ENCODE data around the gene MAPK7.

The MAPK7 gene

GRCh38 chr17:19343256-19343630 is 35.1 kb upstream of the MAPK7 start:
- no peak for DNase-seq (ENCODE audit: low read depth)
- TF ChIP-seq, protein P1, sequence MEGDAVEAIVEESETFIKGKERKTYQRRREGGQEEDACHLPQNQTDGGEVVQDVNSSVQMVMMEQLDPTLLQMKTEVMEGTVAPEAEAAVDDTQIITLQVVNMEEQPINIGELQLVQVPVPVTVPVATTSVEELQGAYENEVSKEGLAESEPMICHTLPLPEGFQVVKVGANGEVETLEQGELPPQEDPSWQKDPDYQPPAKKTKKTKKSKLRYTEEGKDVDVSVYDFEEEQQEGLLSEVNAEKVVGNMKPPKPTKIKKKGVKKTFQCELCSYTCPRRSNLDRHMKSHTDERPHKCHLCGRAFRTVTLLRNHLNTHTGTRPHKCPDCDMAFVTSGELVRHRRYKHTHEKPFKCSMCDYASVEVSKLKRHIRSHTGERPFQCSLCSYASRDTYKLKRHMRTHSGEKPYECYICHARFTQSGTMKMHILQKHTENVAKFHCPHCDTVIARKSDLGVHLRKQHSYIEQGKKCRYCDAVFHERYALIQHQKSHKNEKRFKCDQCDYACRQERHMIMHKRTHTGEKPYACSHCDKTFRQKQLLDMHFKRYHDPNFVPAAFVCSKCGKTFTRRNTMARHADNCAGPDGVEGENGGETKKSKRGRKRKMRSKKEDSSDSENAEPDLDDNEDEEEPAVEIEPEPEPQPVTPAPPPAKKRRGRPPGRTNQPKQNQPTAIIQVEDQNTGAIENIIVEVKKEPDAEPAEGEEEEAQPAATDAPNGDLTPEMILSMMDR (IDR thresholded peaks at IDR 0.05; ENCODE audit: control insufficient read depth, extremely low read depth, insufficient read depth): no peak

GRCh38 chr17:19343671-19344151 is 34.6 kb upstream of the MAPK7 start:
- TF ChIP-seq, protein P1 (IDR thresholded peaks at IDR 0.05; ENCODE audit: control insufficient read depth, extremely low read depth, insufficient read depth): no peak
- no peak for DNase-seq (ENCODE audit: low read depth)

More at GRCh38 chr17:19343256-19343630, 35.1 kb upstream of the MAPK7 start:
- no peak overlapping the region for H3K4me3 ChIP-seq (ENCODE audit: low read depth, low read length)

DNA sequence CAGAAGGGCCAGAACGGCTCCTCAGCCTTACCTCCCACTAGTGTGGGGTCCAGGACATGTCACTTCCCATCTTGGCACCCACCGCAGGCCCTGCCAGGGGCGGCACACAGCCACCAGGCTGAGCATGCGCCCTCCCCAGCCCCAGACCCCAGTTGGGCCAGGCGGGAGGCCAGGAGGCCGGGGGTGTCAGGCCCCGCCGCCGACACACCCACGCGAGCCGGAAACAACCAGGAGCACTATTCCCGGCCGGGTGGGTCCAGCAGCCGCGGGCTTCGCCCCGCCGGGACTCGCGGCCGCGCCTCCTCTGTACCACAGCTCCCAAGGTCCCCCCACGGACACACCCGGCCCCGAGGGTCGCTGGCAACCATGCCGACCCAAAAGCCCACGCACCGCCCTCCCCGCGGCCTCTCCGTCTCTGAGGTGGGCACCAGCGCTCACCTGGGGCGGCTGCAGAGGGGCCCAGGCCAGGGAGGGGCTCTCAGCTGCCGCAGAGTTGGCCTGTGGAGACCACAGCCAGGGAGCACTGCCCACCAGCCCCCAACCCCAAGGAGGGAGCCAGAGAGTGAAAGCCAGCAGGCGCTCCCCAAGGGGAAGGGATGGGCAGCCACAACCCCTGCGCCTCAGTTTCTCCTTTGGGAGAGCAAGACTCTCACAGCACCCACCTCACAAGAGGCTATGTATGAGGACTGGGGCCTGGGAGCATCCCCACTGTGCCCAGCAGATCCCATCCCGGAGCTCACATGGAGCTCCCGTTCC is 33.8 kb upstream of the MAPK7 start:
- no peak for DNase-seq (ENCODE audit: low read depth)
- TF ChIP-seq, protein P1 (IDR thresholded peaks at IDR 0.05; ENCODE audit: control insufficient read depth, extremely low read depth, insufficient read depth): no peak
- H3K4me3 ChIP-seq (ENCODE audit: low read depth, low read length): no peak overlapping the region

More at GRCh38 chr17:19343671-19344151, 34.6 kb upstream of the MAPK7 start:
- no peak overlapping the region for H3K4me3 ChIP-seq (ENCODE audit: low read depth, low read length)

DNA sequence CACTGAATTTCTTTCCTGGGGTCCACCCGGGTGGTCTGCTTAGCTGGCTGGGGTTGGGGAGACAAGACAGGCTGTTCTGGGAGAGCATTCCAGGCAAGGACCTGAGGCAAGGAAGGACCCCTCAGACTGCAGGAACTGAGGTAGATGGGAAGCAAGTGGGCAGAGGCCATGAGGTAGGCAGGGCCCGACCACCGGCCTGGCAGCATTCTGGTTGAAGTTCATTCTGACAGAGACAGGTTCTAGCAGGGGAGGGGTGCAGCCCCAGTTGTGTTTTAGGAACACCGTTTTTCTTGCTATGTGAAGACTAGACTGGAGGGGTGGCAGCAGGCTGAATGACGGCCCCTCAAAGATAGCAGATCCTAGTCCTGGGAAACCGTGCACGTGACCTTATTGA is 33.2 kb upstream of the MAPK7 start:
- TF ChIP-seq, protein P1 (IDR thresholded peaks at IDR 0.05; ENCODE audit: control insufficient read depth, extremely low read depth, insufficient read depth): no peak
- H3K4me3 ChIP-seq (ENCODE audit: low read depth, low read length): no peak overlapping the region

DNA sequence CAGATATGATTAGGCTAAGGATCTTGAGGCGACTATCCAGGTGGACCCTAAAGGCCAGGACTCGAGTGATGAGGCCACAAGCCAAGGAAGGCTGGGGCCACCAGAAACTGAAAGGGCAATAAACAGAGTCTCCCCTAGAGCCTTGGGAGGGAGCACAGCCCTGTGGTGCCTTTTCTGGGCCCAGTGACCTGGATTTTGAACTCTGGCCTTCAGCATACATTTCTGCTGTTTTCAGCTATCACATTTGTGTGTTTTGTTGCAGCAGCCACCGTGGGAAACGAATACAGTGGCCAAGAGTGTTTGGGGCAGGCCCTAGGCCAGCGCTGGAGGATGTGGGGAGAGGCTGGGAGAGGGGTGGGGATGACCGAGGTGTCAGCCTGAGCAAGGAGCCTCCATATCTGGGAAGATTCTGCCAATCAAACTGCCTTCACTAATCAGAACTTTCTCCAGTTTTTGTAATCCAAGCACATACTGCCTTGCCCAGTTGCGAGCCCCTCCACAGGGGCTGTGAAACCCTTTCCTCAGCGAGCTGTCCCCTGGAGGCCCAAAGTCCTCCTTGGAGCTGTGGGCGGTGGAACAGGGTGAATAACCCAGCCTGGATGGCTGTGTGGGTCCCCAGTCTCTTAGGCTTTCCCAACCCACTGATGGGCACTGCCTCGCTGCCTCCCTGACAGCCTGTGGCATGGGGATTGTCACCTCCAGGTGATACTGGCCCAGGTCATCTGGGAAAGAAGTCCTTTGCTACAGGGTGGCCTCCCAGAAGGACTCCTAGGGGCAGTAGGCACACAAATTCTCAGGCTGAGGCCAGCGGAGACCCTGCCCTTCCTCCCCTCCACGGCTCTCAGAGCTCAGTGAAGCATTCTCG is 32.6 kb upstream of the MAPK7 start:
- H3K4me3 ChIP-seq (ENCODE audit: low read depth, low read length): no peak overlapping the region
- no peak for DNase-seq (ENCODE audit: low read depth)
- TF ChIP-seq, protein P1 (IDR thresholded peaks at IDR 0.05; ENCODE audit: control insufficient read depth, extremely low read depth, insufficient read depth): no peak

More for the DNA sequence above, 33.2 kb upstream of the MAPK7 start:
- DNase-seq (ENCODE audit: low read depth): no peak

DNA sequence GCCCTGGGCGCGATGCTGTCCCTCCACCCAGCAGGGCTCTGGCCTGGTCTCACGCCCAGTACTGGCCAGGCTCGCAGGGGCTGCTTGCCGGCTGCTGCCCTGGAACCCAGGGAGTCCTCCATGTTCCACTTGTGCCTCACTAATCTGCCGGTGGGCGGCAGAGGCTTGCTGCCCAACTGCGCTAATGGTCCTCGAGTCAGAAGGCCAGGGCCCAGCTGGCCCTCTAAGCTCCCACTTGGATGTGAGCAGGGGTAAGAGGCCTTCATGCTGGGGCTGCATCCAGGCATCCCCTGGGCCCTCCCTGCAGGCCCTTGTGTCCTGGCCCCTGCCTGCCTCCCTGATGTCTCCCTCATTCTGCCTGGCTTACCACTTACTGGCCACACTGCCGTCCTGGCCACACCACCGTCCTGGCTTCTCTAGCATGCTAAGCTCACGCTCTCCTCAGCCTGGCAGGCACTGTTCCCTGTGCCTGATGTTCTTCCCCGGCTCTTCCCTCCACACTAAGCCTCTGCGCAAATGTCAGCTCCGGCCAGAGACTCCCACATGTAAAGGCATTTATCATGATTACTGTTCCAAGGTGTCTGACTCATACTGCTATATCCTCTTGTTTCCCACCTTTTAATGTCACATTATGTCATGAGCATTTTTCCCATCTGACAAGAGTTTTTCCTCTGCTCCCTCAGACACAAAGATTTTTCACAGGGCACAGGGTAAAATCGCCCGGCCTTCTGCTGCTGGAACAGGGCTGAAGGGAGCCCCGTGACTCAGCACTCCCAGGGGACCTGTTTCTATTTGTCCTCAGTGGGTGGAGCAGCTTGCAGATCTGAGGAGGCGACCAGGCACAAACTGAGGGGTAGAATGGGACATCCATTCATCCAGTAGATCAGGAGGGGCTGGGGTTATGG is 31.7 kb upstream of the MAPK7 start:
- no peak overlapping the region for H3K4me3 ChIP-seq (ENCODE audit: low read depth, low read length)
- TF ChIP-seq, protein P1 (IDR thresholded peaks at IDR 0.05; ENCODE audit: control insufficient read depth, extremely low read depth, insufficient read depth): no peak
- no peak for DNase-seq (ENCODE audit: low read depth)

All from LNCaP clone FGC (cell line).